GM18867 (cell line): ENCODE results near the gene TENT4B.
"Not testable (repeated sequence)": the region's sequence is repeated elsewhere in the genome, so short reads cannot be mapped to it uniquely, and the experiment has no call there.

Experiments used
- ATAC-seq: cut with Tn5 transposase; IDR thresholded peaks from one replicate; pipeline ENCODE4 v1.9.1; 2021; ENCODE audit warnings: mild to moderate bottlenecking, moderate library complexity; ENCODE audit not compliant: unreplicated experiment

TENT4B gene

DNA sequence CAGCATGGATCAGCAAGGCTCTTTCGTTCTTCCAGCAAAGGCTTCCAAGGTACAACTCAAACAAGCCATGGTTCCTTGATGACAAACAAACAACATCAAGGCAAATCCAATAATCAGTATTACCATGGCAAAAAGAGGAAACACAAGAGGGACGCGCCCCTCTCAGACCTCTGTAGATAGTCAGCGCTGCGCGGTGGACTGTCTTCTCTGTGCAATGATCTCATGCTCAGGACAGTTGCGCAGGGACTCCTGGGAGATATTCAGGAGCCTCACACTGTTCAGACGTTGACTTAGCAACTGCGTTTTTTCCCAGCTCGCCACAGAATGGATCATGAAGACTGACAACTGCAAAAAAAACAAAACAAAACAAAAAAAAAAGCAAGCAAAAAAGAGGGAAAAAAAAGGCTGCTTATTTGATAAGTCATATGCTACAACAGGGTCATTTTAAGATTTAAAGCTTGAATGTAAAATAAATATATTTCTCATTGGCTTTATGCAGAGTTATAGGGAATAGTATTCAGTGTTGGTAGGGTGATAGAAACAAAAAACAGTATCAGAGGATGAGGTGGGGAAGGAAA, 76.1 kb downstream of the TENT4B start:
- no peak for ATAC-seq

DNA sequence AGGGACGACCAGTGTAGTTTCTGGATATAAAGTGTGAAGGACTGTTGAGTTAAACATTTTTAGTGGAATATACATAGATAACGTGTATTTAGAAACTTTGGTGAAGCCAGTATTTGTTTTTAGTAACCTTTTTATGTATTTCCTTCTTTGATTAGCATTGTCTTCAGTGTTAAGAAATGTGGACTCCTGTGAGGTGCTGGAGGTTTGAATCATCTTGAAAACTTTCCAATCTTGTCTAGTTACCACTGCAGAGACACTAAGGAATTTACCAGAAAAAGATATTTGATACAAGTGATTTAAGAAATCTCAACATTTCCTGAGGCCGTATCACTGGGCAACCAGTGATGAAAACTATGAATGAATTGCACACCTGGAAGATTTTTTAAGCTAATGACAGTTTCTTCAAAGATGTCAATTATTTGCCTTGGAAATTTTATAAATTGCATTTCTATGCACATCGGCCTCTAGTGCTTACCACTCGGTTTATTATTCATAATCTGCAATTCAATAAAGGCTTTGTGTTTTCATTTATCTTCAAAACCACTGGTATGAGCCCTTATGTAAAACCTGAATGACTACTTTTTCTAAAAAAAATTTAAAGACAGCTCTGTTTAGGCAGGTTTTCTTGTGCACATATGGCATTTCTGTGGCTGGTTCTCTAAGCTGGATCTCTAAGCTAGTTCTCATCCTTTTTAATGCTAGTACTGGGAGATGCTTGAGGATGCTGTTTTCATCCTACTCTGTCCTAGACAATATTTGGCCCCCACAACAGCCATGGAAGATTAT, 81.9 kb downstream of the TENT4B start:
- ATAC-seq, result no peak

DNA sequence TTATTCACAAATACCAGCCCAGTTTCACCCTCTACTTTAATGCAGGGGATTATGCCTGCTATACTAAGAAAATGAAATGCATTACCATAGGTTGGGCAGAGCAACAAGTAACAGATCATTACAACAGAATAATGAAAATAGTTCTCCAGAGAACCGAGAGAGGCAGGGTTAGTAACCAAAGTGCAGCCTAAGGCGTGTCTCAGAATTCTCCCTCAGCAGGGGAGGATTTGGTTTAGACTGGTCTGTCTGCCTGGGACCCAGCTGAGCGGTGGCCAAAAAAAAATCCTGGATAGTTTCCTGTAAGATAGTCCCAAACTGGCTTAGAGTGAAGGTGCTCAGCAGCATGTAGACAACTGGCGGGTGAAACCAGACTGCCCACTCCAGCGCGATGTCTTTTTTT, 82.5 kb downstream of the TENT4B start:
- no peak for ATAC-seq

DNA sequence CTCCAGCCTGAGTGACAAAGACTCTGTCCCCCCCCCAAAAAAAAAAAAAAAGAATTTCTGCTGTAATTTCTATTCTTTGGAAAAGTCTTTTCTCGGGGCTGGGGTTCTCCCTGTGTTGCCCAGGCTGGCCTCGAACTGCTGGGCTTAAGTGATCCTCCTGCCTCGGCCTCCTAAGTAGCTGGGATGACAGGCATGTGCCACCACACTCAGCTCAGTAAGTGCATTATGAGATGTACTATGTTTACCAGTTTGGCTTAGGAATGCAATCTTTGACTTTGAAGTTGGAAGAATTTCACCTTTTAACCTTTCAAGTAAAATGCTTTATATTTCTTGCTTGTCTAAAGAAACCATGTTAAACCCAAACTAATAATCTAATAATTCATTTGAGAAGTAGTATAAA, 85.2 kb downstream of the TENT4B start:
- no peak for ATAC-seq

DNA sequence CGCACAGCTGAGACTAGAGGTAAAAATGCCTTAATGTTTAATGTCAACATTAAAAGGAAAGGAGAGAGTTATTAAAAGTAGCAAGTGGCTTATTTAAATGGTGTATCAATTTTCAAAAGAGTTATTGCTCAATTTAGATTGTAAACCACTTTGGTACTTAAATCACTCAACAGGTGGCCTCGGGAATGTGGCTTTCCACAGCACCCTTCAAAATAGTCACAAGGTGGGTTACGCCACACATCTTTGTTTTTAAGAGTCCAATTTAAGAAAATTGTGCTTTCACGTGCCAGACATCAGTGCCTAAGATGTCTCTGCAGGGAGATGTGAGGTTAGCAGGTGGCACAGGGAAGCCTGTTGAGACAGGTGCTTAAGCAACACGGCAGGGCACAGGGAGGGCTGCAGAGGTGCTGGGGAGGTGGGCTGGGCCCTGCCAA, 85.8 kb downstream of the TENT4B start:
- no peak for ATAC-seq

DNA sequence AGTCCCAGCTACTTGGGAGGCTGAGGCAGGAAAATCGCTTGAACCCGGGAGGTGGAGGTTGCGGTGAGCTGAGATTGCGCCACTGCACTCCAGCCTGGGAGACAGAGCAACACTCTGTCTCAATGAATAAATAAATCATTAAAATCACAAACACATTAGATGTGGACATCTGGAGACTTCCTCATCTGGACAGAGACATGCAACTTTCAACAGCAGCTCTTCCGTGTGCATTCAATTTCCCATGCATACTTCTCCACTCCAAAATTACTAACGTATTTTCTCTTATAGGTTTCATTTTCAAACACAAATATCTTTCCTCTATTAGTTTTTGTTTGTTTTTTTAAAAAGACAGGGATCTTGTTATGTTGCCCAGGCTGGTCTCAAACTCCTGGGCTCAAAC, 89.9 kb downstream of the TENT4B start:
- not testable (repeated sequence) for ATAC-seq

DNA sequence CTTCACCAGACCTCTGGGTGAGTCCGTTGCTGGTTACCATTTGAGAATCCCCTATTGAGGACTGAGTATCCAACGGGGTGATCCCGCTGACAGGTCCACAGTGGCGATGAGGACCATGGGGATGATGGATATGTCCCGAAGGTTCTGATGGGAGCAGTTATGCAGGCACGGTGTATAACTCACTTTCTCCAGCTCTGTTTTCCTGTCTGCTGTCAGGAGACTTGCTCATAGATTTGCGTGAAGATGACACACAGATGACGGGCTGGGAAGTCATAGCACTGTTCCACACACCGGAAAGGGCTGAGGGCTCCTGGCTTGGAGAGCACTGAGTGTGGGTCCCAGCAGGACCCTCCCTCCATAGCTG, 91.0 kb downstream of the TENT4B start:
- ATAC-seq, result no peak

DNA sequence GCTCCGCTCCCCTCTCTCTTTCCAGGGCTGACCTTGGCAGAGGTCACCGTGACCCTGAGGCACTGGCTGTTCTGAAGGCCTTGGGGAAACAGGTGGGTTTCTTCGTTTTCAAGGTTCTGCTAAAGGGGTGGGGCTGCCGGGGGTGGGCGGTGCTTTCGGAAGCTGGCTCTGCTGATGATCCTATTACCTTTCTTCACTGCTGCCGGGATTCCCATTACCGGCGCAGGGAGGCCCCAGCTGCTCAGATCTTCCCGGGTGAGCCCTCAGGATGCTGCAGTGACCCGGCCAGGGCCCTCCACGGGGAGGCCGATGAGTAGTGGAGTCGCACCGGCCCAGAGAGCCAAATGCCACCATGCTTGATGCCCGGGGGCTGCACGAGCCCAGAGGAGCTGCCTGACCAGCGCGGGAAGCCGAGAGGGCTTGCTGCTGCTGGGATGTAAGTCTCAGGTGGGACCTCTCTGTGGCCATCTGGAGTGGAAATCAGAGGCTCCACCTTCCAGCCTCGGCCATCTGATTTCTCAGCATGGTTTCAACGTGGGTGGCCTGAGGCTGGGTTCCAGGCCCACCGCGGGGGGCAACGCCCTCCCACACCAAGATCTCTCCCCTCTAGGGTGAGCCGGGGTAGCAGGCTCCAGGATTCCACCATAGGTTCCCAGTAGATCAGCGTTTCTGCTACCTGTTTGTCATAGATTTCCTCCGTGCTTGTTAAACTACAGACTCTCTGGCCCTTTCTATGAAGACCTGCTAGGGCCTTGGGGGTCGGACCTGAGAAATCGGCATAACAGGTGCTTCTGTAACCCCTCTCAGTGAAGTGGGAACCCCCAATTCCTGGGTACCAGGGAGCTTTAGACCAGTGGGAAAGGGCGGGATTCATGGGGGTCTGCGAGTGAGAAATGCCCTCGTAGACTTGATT, 91.7 kb downstream of the TENT4B start:
- no peak for ATAC-seq

DNA sequence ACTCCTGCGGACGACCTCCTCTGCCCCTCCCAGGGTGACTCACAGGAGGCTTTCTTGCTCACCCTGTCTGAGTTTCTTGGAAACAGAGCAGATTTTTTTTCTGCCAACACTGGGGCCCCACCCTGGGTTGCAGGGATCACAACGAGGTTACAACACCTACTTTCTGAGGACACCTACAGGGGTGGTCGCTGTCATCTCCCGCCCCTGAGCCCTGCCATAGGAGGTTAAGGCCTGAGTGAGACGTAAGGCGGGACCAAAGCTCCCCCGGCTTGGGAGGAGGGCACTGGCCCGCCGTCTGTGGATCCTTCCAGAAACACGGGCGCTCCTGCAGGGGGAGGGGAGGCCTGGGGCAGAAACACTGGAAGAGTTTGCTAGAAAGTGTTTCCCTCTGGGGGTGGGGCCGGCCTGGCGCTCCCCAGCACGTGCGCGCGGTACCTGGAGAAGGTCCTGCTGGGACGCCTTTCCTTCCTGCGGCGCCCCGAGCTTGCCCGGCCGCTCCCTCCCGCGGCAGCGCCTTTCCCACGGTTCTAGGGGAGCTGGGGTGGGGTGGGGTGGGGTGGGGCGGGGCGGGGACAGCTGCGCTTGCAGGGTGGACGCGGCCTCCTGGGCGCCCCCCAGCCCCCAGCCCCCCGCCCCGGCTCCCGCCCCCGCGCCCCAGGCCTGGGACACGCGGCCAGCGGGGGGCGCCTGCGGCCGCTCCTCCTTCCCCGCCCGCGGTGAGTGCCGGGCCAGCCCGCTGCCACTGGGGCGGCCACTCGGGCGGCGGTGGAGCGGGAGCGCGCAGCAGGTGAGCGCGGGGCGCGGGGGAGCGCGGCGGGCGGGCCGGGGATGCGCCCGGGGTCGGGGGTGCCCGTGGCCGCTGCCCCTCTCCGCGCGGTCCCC, 92.6 kb downstream of the TENT4B start:
- ATAC-seq, result peak; percentile 88

DNA sequence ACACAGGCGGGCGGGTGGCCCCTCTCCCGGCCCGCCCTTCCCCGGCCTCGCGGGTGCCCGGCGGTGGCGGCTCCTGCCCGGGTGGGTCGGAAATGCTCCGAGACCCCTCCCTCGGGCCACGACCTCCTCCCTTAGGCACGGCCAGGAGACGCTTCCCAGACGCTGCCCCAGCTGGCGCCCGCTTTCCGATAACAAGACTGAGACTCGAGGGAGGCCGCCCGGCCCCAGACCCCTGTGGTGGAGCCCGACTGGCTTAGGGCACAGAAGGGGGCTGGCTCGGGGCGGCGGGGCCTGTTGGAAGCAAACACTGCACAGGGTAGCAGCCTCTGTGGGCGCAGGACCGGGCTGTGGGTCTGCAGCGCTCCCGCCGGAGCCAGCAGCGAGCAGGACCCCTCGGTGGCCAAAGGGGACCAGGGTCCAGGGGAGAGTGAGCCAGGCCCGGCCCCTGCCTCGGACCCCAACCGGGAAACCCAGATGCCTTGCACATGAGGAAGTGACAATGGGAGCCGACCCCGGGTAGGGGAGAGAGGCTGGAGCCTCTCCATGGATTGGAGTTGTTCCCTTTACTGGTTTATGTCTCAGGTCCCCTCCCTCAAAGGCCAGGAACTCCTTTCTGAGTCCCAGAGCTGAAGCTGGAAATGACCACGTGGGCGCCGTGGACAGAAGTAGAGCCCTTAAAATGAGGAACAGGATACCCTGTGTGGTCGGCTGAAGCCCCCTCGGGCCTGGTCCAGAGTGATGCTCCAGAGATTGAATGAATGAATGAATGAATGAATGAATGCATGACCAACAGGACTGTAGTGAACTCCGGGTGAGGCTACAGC, 93.4 kb downstream of the TENT4B start:
- ATAC-seq, result peak; percentile 17

DNA sequence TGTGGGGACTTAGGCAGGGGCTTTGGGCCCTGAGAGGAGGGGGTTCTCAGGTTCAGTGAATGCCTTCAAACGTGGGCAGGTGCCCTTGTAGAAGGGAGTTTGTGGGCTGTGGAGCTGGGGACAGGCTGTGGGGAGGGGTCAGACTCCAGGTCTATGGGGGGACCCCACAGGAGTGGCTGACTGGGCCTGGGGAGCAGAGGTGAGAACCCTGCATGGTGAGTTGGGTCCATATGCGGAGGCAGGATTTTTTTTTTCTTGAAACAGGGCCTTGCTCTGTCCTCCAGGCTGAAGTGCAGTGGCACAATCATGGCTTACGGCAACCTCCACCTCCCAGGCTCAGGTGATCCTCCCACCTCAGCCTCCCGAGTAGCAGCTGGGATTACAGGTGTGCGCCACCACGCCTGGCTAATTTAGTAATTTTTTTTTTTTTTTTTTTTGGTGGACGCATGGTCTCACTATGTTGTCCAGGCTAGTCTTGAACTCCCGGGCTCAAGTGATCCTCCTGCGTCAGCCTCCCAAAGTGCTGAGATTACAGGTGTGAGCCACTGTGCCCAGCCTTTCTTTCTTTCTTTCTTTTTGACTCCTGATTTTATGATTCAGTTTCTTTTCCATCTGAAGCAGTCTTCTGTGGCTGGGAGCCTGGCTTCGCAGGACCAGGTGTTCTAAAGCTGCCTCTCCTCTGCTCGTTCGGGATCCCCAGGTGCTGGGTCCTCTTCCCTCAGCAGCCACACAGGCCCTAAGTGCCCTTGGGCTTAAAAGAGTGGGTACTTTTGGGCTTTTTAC, 94.2 kb downstream of the TENT4B start:
- ATAC-seq, result no peak

DNA sequence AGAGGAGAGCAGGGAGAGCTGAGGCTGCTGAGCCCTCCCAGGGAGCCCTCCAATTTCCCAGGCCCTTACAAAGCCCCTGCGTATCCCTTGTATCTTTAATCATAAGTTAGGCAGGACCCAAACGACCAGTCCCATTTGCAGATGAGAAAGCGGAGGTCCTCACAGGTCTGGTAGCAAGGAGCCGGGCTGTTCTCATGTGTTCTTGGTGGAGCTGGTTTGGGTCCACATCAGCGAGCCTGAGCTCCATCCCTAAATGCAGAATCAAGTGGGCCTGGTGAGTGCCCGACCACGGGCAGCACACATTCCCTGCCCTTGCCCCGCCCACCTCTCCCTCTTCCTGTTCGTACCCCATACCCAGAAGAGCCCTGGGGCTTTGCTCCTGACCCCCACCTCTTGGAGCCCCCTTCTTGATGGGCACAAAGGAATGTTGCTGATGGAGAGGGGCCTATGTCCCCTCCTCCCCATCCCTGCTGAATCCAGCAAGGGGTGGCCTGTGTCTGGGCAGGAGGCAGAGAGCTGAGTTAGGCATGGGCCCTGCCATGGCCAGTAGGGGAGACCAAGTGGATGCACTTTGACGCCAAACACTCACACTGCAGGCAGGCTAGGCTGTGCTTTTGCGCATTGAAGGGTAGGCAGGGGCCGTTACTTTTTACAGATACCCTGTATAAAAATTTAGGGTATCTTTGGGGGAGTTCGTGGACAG, 95.0 kb downstream of the TENT4B start:
- ATAC-seq, result no peak

DNA sequence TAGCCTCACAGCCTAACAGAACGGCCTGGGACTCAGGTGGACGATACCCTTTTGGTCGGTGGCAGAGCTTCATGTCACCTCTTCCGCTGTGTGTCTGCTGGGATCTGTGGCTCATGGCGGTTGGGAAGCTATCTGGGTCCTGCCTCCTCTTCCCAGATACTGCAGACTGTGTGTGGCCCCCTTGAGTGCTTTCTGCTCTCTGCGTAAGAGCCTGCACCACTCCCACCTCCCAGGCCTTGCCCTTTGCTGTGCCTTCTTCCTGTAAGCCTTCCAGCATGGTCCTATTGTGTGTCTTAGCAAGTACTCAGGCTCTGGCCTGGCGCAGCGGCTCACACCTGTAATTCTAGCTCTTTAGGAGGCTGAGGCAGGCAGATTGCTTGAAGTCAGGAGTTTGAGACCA, 95.7 kb downstream of the TENT4B start:
- ATAC-seq, result no peak

DNA sequence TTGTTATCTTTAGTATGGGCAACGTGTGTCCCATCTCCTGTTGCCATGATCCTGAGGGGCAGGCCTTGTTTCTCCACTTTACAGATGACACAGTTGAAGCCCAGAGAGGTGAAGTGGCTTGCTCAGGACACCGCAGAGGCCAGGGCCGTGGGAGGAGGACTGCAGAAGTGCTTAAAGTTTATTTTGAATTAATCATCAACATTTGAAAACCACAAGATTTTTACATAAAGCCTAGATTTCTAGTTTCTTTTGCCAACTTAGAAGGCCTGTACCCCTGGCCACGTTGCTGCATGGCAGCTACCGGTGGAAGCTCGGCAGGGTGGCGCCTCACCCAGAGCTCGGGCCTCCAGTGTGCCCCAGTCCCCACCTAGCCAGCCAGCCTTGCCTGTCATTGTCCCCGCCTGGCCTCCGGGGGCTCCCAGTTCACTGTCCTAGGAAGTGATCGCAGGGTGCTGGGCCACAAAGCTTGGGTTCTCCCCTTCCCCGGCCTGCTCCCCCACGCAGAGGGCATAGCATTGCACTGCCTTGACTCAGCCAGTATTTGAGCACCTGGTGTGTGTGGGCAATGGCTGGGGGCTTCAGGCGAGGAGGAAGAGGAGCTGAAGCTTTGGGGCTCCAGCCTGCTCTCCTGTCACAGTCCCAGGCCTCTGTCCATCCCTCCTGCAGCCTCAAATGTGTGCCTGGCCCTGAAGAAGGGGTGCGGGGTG, 98.4 kb downstream of the TENT4B start:
- ATAC-seq, result no peak

DNA sequence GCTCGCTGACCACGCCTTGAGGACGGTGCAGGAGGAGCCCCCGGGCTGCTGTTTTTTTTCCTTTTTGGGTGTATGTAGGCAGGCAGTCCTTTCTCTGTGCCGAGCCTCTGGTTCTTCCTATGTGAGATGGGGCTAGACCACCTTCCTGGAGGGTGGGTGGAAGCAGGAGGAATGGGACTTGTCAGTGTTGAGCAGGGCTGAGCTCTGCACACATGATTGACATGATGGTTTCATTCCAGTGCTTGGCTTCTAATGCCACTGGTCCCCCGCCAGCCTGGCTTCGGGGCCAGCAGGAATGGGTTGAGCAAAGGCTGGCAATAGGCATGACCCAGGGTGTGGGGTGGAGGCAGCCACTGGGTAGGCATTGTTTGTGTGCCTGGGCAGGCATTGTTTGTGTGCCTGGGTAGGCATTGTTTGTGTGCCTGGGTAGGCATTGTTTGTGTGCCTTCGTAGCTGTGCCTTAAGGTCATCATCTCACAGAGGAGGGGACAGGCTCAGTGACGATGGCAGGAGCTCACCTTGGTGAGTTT, 99.0 kb downstream of the TENT4B start:
- ATAC-seq, result no peak

DNA sequence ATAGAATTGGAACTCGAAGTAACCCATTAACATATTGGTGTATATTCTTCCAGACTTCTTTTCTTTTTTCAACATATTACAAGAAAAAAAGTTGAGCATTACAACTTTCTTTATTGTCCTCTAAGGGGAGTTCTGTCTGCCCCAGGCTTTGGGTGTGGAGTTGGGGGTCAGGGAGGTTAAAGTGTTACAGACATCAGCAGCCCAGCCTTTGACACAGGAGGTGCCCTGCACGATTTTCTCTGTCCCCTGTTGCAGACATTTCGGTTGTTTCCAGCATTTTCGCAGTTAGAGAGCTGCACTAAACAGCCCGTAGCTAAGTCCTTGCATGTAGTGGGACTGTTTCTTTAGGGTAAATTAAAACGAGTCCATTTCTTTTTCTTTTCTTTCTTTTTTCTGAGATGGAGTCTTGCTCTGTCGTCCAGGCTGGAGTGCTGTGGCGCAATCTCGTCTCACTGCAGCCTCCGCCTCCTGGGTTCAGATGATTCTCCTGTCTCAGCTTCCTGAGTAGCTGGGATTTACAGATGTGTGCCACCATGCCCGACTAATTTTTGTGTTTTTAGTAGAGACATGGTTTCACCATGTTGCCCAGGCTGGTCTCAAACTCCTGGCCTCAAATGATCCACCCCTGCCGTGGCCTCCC, 99.9 kb downstream of the TENT4B start:
- ATAC-seq, result no peak

DNA sequence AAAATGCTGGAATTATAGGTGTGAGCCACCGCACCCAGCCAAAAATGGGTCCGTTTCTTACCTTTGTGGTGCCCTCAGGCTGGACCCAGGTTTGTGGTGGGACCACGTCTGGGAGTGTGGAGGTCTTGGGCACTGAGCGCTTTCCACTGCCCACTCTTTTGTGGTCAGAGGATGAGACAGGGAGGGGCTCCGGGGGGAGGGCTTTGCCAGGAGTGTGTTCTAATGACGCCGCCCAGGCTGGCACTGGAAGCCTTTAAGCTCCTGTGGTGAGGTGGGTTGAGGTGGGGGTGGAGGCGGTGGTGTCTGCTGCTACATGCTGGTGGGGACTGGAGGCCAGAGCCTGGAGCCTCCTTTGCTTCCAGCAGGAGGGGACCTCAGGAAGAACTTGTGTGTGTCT, 100.4 kb downstream of the TENT4B start:
- ATAC-seq, result no peak
